PFSK-1 (cell line): ENCODE results near the gene CLIP1.

ENCODE experiments used
- FOXP2 ChIP-seq: optimal IDR thresholded peaks from 2 replicates; pipeline ENCODE3; 2011; ENCODE audit warnings: borderline replicate concordance, control low read depth, inconsistent platforms; ENCODE audit not compliant: insufficient read depth; ENCODE audit errors: extremely low read length, extremely low read depth
- POLR2AphosphoS5 ChIP-seq: IDR thresholded peaks from 2 replicates; pipeline ENCODE4 v1.6.1; 2012; ENCODE audit warnings: low read depth, mild to moderate bottlenecking, control low read depth, low read length, moderate library complexity
- REST ChIP-seq, 2 experiments: IDR thresholded peaks; 2 replicates each; pipeline versions ENCODE4 v1.6.1 to v1.8.0; 2011 to 2012; ENCODE audit warnings: low read depth in 2 of 2, low read length in 2 of 2, control low read depth in 1 of 2, inconsistent platforms in 1 of 2, mild to moderate bottlenecking in 1 of 2, moderate library complexity in 1 of 2; ENCODE audit not compliant: insufficient read depth in 1 of 2
- SIN3A ChIP-seq: IDR thresholded peaks from 2 replicates; pipeline ENCODE4 v1.6.1; 2012; ENCODE audit warnings: mild to moderate bottlenecking, low read length, moderate library complexity, borderline replicate concordance; ENCODE audit not compliant: insufficient read depth
- TAF1 ChIP-seq: IDR thresholded peaks from 2 replicates; pipeline ENCODE4 v1.6.1; 2012; ENCODE audit warnings: low read length, control low read depth, borderline replicate concordance; ENCODE audit not compliant: insufficient read depth

The CLIP1 gene

DNA sequence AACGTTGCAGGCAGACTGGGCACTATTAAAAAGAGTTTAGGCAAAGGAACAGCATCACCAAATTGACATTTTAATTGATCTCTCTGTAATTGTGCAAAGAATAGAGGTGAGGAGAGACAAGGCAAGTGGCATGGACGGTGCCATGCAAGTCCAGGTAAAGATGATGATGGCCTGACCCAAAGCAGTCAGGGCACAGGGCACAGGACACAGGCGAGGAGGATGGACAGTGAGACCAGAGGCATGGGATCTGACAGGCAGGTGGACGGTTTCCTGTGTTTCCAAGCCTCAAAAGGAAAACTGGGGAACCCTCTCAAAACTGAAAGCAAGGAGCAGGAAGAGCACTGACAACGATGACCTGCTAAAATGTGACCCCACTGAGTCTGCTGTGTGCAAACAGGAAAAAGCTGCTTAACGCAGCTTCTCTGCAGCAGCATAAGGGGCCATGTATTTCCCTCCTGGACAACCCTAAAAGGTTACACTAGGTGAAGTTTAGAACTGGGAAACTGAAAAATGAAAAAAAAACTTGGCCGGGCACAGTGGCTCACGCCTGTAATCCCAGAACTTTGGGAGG, 50.9 kb downstream of the CLIP1 start:
- no peak for TF ChIP-seq POLR2AphosphoS5
- TF ChIP-seq TAF1, result no peak
- TF ChIP-seq SIN3A, result no peak
- no peak for TF ChIP-seq FOXP2
- TF ChIP-seq REST (IDR thresholded peaks at IDR 0.05; ENCODE audit: insufficient read depth in 1 of 2, low read depth in 2 of 2, low read length in 2 of 2), result no peak

GRCh38 chr12:122368361-122369073, 54.0 kb downstream of the CLIP1 start:
- TF ChIP-seq REST (IDR thresholded peaks at IDR 0.05; ENCODE audit: insufficient read depth in 1 of 2, low read depth in 2 of 2, low read length in 2 of 2) (no peak), TAF1 (no peak), FOXP2 (no peak), POLR2AphosphoS5 (no peak), SIN3A (no peak)

- TF ChIP-seq SIN3A, result no peak
- TF ChIP-seq FOXP2, result peak; percentile 13
- TF ChIP-seq TAF1, result no peak
- peak in 1 of 2 experiments; percentile 31; a peak in 1 of 4 replicates for TF ChIP-seq REST (IDR thresholded peaks at IDR 0.05; ENCODE audit: insufficient read depth in 1 of 2, low read depth in 2 of 2, low read length in 2 of 2)
- 0 out of 2 replicates have a peak, but pooled peaks have one; percentile 25 for TF ChIP-seq POLR2AphosphoS5
Measured at GRCh38 chr12:122366685-122367475, 55.6 kb downstream of the CLIP1 start.

DNA sequence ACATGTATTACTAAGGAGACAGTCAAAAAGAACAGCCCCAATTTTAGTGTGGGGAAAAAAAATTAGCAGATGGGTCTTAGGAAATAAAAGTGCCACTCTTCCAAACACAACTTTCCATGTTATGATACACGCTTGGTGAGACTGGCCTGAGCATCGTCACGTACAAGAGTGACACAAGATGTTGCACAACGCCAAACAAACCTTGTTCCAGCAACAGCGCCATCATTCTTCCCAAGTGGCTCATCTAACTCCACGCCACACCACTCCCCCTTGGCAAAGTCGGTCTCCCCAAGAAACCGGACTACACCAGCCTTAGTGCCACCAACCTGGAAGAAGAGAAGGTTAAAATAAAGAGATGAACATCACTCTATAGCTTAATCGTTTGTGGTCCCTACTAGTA, 58.7 kb downstream of the CLIP1 start:
- TF ChIP-seq REST (IDR thresholded peaks at IDR 0.05; ENCODE audit: insufficient read depth in 1 of 2, low read depth in 2 of 2, low read length in 2 of 2), result no peak
- no peak for TF ChIP-seq TAF1
- TF ChIP-seq SIN3A, result no peak
- no peak for TF ChIP-seq FOXP2
- TF ChIP-seq POLR2AphosphoS5, result no peak
